Neural cell (in vitro differentiated cells): ENCODE results near the gene SOX3. TPM values are rescaled to one million over a fixed set of nuclear protein-coding genes. Genes with fewer than 3 reads are reported as not detected.

Source experiments
- H2AFZ ChIP-seq: fragments of 200-600, 300-800 bp; sonication (generic), shearing (Covaris generic); 2 replicates; pipeline ENCODE4 v1.6.0; 2014; ENCODE audit warnings: low read depth, mild to moderate bottlenecking, antibody characterized with exemption, low read length, moderate library complexity
- H3F3A ChIP-seq: fragments of 200-600 bp; shearing (Covaris generic); 2 replicates; pipeline ENCODE4 v1.6.1; 2016; ENCODE audit warnings: mild to moderate bottlenecking, moderate library complexity, mixed read lengths, antibody characterized with exemption, low read length; ENCODE audit not compliant: insufficient read depth, poor library complexity, severe bottlenecking
- H3K27ac ChIP-seq: fragments of 200-600, 300-800 bp; sonication (generic), shearing (Covaris generic); 2 replicates; pipeline ENCODE4 v1.5.1; 2014; ENCODE audit warnings: mild to moderate bottlenecking, low read length, moderate library complexity
- H3K27me3 ChIP-seq: fragments of 300-800, 200-600 bp; sonication (generic), shearing (Covaris generic); 2 replicates; pipeline ENCODE4 v1.6.0; 2014; ENCODE audit warnings: mild to moderate bottlenecking, low read depth, low read length, moderate library complexity; ENCODE audit not compliant: insufficient read depth
- H3K36me3 ChIP-seq: fragments of 300-800, 200-600 bp; sonication (generic), shearing (Covaris generic); 2 replicates; pipeline ENCODE4 v1.5.1; 2014; ENCODE audit warnings: mild to moderate bottlenecking, antibody characterized with exemption, low read length, moderate library complexity; ENCODE audit not compliant: insufficient read depth
- H3K4me2 ChIP-seq: fragments of 300-800, 200-600 bp; sonication (generic), shearing (Covaris generic); 2 replicates; pipeline ENCODE4 v1.6.0; 2014; ENCODE audit warnings: mild to moderate bottlenecking, low read length
- H3K4me3 ChIP-seq: fragments of 300-800, 200-600 bp; sonication (generic), shearing (Covaris generic); 2 replicates; pipeline ENCODE4 v1.5.1; 2014; ENCODE audit warnings: mild to moderate bottlenecking, low read length, moderate library complexity
- H3K79me2 ChIP-seq: fragments of 200-600 bp; shearing (Covaris generic); replicated peaks from 2 replicates; pipeline ENCODE4 v1.6.0; 2014; ENCODE audit warnings: mild to moderate bottlenecking, low read length, moderate library complexity; ENCODE audit not compliant: insufficient read depth
- H3K9ac ChIP-seq: fragments of 300-800, 200-600 bp; sonication (generic), shearing (Covaris generic); 2 replicates; pipeline ENCODE4 v1.6.1; 2016; ENCODE audit warnings: mild to moderate bottlenecking, low read length, mixed read lengths
- H3K9me2 ChIP-seq: fragments of 200-600 bp; shearing (Covaris generic); 2 replicates; pipeline ENCODE4 v1.6.1; 2016; ENCODE audit warnings: mild to moderate bottlenecking, low read length, mixed read lengths; ENCODE audit not compliant: insufficient read depth
- H3K9me3 ChIP-seq: fragments of 200-600, 300-800 bp; sonication (generic), shearing (Covaris generic); 2 replicates; pipeline ENCODE4 v1.6.1; 2016; ENCODE audit warnings: mild to moderate bottlenecking, mixed run types, low read length, moderate library complexity, mixed read lengths
- H4K20me1 ChIP-seq: fragments of 200-600 bp; shearing (Covaris generic); 2 replicates; pipeline ENCODE4 v1.6.1; 2016; ENCODE audit warnings: mild to moderate bottlenecking, mixed run types; ENCODE audit not compliant: insufficient read depth
- CTCF ChIP-seq: fragments of 450-650 bp; IDR thresholded peaks from 2 replicates; pipeline ENCODE4 v1.5.1; 2014; ENCODE audit warnings: antibody characterized with exemption, mild to moderate bottlenecking, moderate library complexity; ENCODE audit not compliant: poor library complexity, severe bottlenecking
- EP300 ChIP-seq: fragments of 450-650 bp; conservative IDR thresholded peaks from 2 replicates; pipeline ENCODE4 v1.6.1; 2014; ENCODE audit warnings: antibody characterized with exemption, mild to moderate bottlenecking, moderate library complexity; ENCODE audit not compliant: poor library complexity, severe bottlenecking
- EZH2 ChIP-seq: fragments of 200-600, 300-800 bp; shearing (Covaris generic), sonication (generic); IDR thresholded peaks from 2 replicates; pipeline ENCODE4 v1.6.1; 2014; ENCODE audit warnings: antibody characterized with exemption, low read length, borderline replicate concordance, mild to moderate bottlenecking; ENCODE audit not compliant: insufficient read depth, poor library complexity, severe bottlenecking
- MXI1 ChIP-seq: fragments of 450-650 bp; conservative IDR thresholded peaks from 2 replicates; pipeline ENCODE4 v1.6.1; 2014; ENCODE audit warnings: antibody characterized with exemption, mild to moderate bottlenecking; ENCODE audit not compliant: poor library complexity, severe bottlenecking
- POLR2AphosphoS5 ChIP-seq: IDR thresholded peaks from 2 replicates; pipeline ENCODE4 v1.6.1; 2012
- RAD21 ChIP-seq: fragments of 450-650 bp; conservative IDR thresholded peaks from 2 replicates; pipeline ENCODE4 v1.6.1; 2014; ENCODE audit warnings: antibody characterized with exemption, mild to moderate bottlenecking, moderate library complexity
- REST ChIP-seq: IDR thresholded peaks from 2 replicates; pipeline ENCODE4 v1.6.1; 2012; ENCODE audit warnings: borderline replicate concordance
- SMC3 ChIP-seq: fragments of 450-650 bp; conservative IDR thresholded peaks from 2 replicates; pipeline ENCODE4 v1.6.1; 2014; ENCODE audit warnings: antibody characterized with exemption, mild to moderate bottlenecking, moderate library complexity; ENCODE audit not compliant: poor library complexity
- TAF1 ChIP-seq: IDR thresholded peaks from 2 replicates; pipeline ENCODE4 v1.6.1; 2012; ENCODE audit warnings: low read depth
- polyA plus RNA-seq: library from polyadenylated mRNA; depleted of rRNA; stranded (reverse); fragments of >200 nt; gene quantifications from 2 replicates; pipeline ENCODE4 v1.2.3, GENCODE V29; 2014

SOX3 gene
- polyA plus RNA-seq, 1 donor from 2014 or later: 1.2 TPM

- no peaks in the 10 kb centered on the region for H3K9me3 ChIP-seq
- H3K4me2 ChIP-seq: no peak overlapping the region
- peak overlapping the region; percentile 58 for H3K4me3 ChIP-seq
- no peaks in the 10 kb centered on the region for H3K36me3 ChIP-seq
- no peak overlapping the region for H2AFZ ChIP-seq
- peaks cover 85% of the 10 kb centered on the region for H3K27me3 ChIP-seq
- H3K79me2 ChIP-seq: no peaks in the 10 kb centered on the region
- no peak overlapping the region for H3K9ac ChIP-seq
- H3F3A ChIP-seq: no peaks in the 10 kb centered on the region
- no peak overlapping the region for H3K27ac ChIP-seq
- H4K20me1 ChIP-seq: no peaks in the 10 kb centered on the region
- TF ChIP-seq RAD21 (no peak), EZH2 (no peak), POLR2AphosphoS5 (no peak), REST (no peak), MXI1 (no peak), TAF1 (no peak), EP300 (no peak), SMC3 (no peak), CTCF (no peak)
- no peaks in the 10 kb centered on the region for H3K9me2 ChIP-seq
Measured at GRCh38 chrX:140507223-140507981, 2.5 kb upstream of the SOX3 start.

- Histone ChIP-seq H3K9ac (no peak overlapping the region), H3F3A (no peaks in the 10 kb centered on the region), H3K27me3 (peaks cover 89% of the 10 kb centered on the region), H3K4me2 (no peak overlapping the region), H2AFZ (no peak overlapping the region), H3K27ac (no peak overlapping the region), H4K20me1 (no peaks in the 10 kb centered on the region), H3K4me3 (peak overlapping the region; percentile 35), H3K9me2 (no peaks in the 10 kb centered on the region), H3K79me2 (no peaks in the 10 kb centered on the region), H3K9me3 (no peaks in the 10 kb centered on the region), H3K36me3 (no peaks in the 10 kb centered on the region)
- no peak for TF ChIP-seq EZH2
- TF ChIP-seq CTCF: no peak
- TF ChIP-seq POLR2AphosphoS5: no peak
- TF ChIP-seq SMC3: no peak
- TF ChIP-seq REST: no peak
- TF ChIP-seq RAD21: no peak
- no peak for TF ChIP-seq EP300
- TF ChIP-seq MXI1: no peak
- no peak for TF ChIP-seq TAF1
Measured at GRCh38 chrX:140505421-140506337, 810 bp upstream of the SOX3 start.
